ENCODE data around the gene TMEM245.
A peak's percentile ranks its signal among the peaks of the same experiment; 100 is the strongest.

TMEM245 gene

GRCh38 chr9:109119439-109120203 is at the start of gene TMEM245:
TSS of gene TMEM245 (minus strand) at chr9:109119947. CDS start at chr9:109119913, 34 bp downstream.
- DNase-seq = peak; percentile 89

GRCh38 chr9:109168170-109168569 is 48.4 kb upstream of the TMEM245 start:
- DNase-seq = no peak

- no peak for DNase-seq
Measured at GRCh38 chr9:109167716-109168115, 48.0 kb upstream of the TMEM245 start.

- no peak for DNase-seq
Measured at GRCh38 chr9:109166771-109167601, 47.2 kb upstream of the TMEM245 start, which contains the start of gene FRRS1L. TSS of gene FRRS1L (minus strand) at chr9:109167249. CDS start at chr9:109167138, 111 bp downstream.

GRCh38 chr9:109166171-109166770 is 46.5 kb upstream of the TMEM245 start:
- DNase-seq = no peak

- DNase-seq = no peak
Measured at GRCh38 chr9:109164042-109164441, 44.3 kb upstream of the TMEM245 start.

GRCh38 chr9:109163194-109163593 is 43.4 kb upstream of the TMEM245 start:
- no peak for DNase-seq

- DNase-seq = no peak
Measured at GRCh38 chr9:109162677-109163076, 42.9 kb upstream of the TMEM245 start.

- no peak for DNase-seq
Measured at GRCh38 chr9:109161471-109161870, 41.7 kb upstream of the TMEM245 start.

GRCh38 chr9:109159583-109159982 is 39.8 kb upstream of the TMEM245 start:
- DNase-seq = no peak

- DNase-seq = no peak
Measured at GRCh38 chr9:109158651-109159050, 38.9 kb upstream of the TMEM245 start.

GRCh38 chr9:109156708-109157107 is 37.0 kb upstream of the TMEM245 start:
- DNase-seq = no peak

- DNase-seq = no peak
Measured at GRCh38 chr9:109150925-109151545, 31.3 kb upstream of the TMEM245 start.

GRCh38 chr9:109149722-109150121 is 30.0 kb upstream of the TMEM245 start:
- DNase-seq = no peak

GRCh38 chr9:109149089-109149488 is 29.3 kb upstream of the TMEM245 start:
- no peak for DNase-seq

GRCh38 chr9:109145051-109145450 is 25.3 kb upstream of the TMEM245 start:
- DNase-seq = no peak

GRCh38 chr9:109143881-109144562 is 24.3 kb upstream of the TMEM245 start:
- DNase-seq = no peak

GRCh38 chr9:109141375-109141774 is 21.6 kb upstream of the TMEM245 start:
- no peak for DNase-seq

- no peak for DNase-seq
Measured at GRCh38 chr9:109139851-109140250, 20.1 kb upstream of the TMEM245 start.

- DNase-seq = no peak
Measured at GRCh38 chr9:109138421-109138820, 18.7 kb upstream of the TMEM245 start.

- DNase-seq = no peak
Measured at GRCh38 chr9:109134167-109134578, 14.4 kb upstream of the TMEM245 start.

GRCh38 chr9:109133533-109133932 is 13.8 kb upstream of the TMEM245 start:
- no peak for DNase-seq

Measured in activated CD4-positive, alpha-beta T cell treated with anti-CD3 and anti-CD28 coated beads for 1 hour (primary cell).